HepG2 (cell line): ENCODE measurements around the gene ULBP2. TPM values are rescaled to one million over a fixed set of nuclear protein-coding genes. Genes with fewer than 3 reads are reported as not detected.

Experiments used
- CHD2 ChIP-seq: IDR thresholded peaks from 2 replicates; pipeline ENCODE4 v1.6.1; 2011; ENCODE audit warnings: low read depth, low read length, improper control_type of control experiment
- CTCF ChIP-seq: sonication (generic); formaldehyde crosslinking; IDR thresholded peaks from 2 replicates; pipeline ENCODE4 v1.5.0; 2020; ENCODE audit warnings: mild to moderate bottlenecking, missing genetic modification reagents, moderate library complexity
- MAF1 ChIP-seq: sonication (generic); formaldehyde crosslinking; IDR thresholded peaks from 2 replicates; pipeline ENCODE4 v1.5.0; 2020; ENCODE audit warnings: missing genetic modification reagents, borderline replicate concordance
- MAX ChIP-seq: IDR thresholded peaks from 2 replicates; pipeline ENCODE4 v1.6.1; 2012; ENCODE audit warnings: inconsistent platforms
- MBNL3 ChIP-seq: fragments of 250-450 bp; sonication (Bioruptor Pico); conservative IDR thresholded peaks from 2 replicates; pipeline ENCODE4 v1.8.0; 2022; ENCODE audit warnings: mild to moderate bottlenecking, inconsistent platforms
- MLX ChIP-seq: IDR thresholded peaks from 2 replicates; pipeline ENCODE4 v1.6.1; 2016
- MTF2 ChIP-seq: sonication (generic); formaldehyde crosslinking; IDR thresholded peaks from 2 replicates; pipeline ENCODE4 v1.5.0; 2020; ENCODE audit warnings: missing genetic modification reagents, borderline replicate concordance
- NAIF1 ChIP-seq: sonication (generic); formaldehyde crosslinking; IDR thresholded peaks from 2 replicates; pipeline ENCODE4 v1.5.0; 2020; ENCODE audit warnings: mild to moderate bottlenecking, missing genetic modification reagents, borderline replicate concordance
- NR1H2 ChIP-seq: sonication (generic); formaldehyde crosslinking; IDR thresholded peaks from 2 replicates; pipeline ENCODE4 v1.8.1; 2022; ENCODE audit warnings: low read depth, missing genetic modification reagents, borderline replicate concordance
- PHF8 ChIP-seq: sonication (generic); formaldehyde crosslinking; IDR thresholded peaks from 2 replicates; pipeline ENCODE4 v1.5.0; 2020; ENCODE audit warnings: missing genetic modification reagents
- RAD51 ChIP-seq: fragments of 450-650 bp; IDR thresholded peaks from 2 replicates; pipeline ENCODE4 v1.6.1; 2016; ENCODE audit warnings: borderline replicate concordance
- RORA ChIP-seq: sonication (generic); formaldehyde crosslinking; IDR thresholded peaks from 2 replicates; pipeline ENCODE4 v1.5.0; 2020; ENCODE audit warnings: mild to moderate bottlenecking, missing genetic modification reagents, moderate library complexity
- SAP130 ChIP-seq: IDR thresholded peaks from 2 replicates; pipeline ENCODE4 v1.6.1; 2016; ENCODE audit warnings: low read depth
- SNAPC5 ChIP-seq: sonication (generic); formaldehyde crosslinking; IDR thresholded peaks from 2 replicates; pipeline ENCODE4 v1.8.1; 2023; ENCODE audit warnings: mild to moderate bottlenecking, missing genetic modification reagents, borderline replicate concordance
- THAP9 ChIP-seq: sonication (generic); formaldehyde crosslinking; IDR thresholded peaks from 2 replicates; pipeline ENCODE4; 2020; ENCODE audit warnings: missing genetic modification reagents, mild to moderate bottlenecking, borderline replicate concordance
- ZFY ChIP-seq: sonication (generic); formaldehyde crosslinking; IDR thresholded peaks from 2 replicates; pipeline ENCODE4 v1.4.0; 2020; ENCODE audit warnings: missing genetic modification reagents
- ZNF17 ChIP-seq: sonication (generic); formaldehyde crosslinking; IDR thresholded peaks from 2 replicates; pipeline ENCODE4 v1.5.0; 2020; ENCODE audit warnings: mild to moderate bottlenecking, missing genetic modification reagents
- ZNF235 ChIP-seq: sonication (generic); formaldehyde crosslinking; IDR thresholded peaks from 2 replicates; pipeline ENCODE4 v1.8.1; 2023; ENCODE audit warnings: mild to moderate bottlenecking, missing genetic modification reagents, borderline replicate concordance
- ZNF550 ChIP-seq: sonication (generic); formaldehyde crosslinking; IDR thresholded peaks from 2 replicates; pipeline ENCODE4 v1.4.0; 2020; ENCODE audit warnings: mild to moderate bottlenecking, missing genetic modification reagents, borderline replicate concordance
- ZNF776 ChIP-seq: sonication (generic); formaldehyde crosslinking; IDR thresholded peaks from 2 replicates; pipeline ENCODE4 v1.4.0; 2020; ENCODE audit warnings: mild to moderate bottlenecking, missing genetic modification reagents
- ZNF782 ChIP-seq: sonication (generic); formaldehyde crosslinking; IDR thresholded peaks from 2 replicates; pipeline ENCODE4 v1.4.0; 2020; ENCODE audit warnings: missing genetic modification reagents, mild to moderate bottlenecking, borderline replicate concordance
- ZNF792 ChIP-seq: IDR thresholded peaks from 2 replicates; pipeline ENCODE4 v1.6.1; 2016
- ZNF891 ChIP-seq: sonication (generic); formaldehyde crosslinking; IDR thresholded peaks from 2 replicates; pipeline ENCODE4 v1.5.0; 2020; ENCODE audit warnings: mild to moderate bottlenecking, missing genetic modification reagents
- ZSCAN31 ChIP-seq: sonication (generic); formaldehyde crosslinking; IDR thresholded peaks from 2 replicates; pipeline ENCODE4 v1.5.0; 2020; ENCODE audit warnings: low read depth, mild to moderate bottlenecking, missing genetic modification reagents
- polyA plus RNA-seq, 8 experiments: library from polyadenylated mRNA; depleted of rRNA in 3 of 8; stranded (reverse) in 7 of 8; unstranded in 1 of 8; fragments of >200 nt; fragmentation: Illumina TruSeq in 4 of 8; extraction: Trizol in 4 of 8; gene quantifications; 2 replicates each; pipeline versions ENCODE4 v1.2.1 to v1.2.3, GENCODE V29; 2011 to 2016; ENCODE audit warnings: low read depth in 4 of 8, missing spikeins in 1 of 8, mixed read lengths in 1 of 8; ENCODE audit not compliant: insufficient read depth in 1 of 8
- total RNA-seq, 5 experiments: library from RNA; depleted of rRNA; stranded (reverse); fragments of >200 nt; fragmentation: Illumina TruSeq; extraction: Trizol; gene quantifications; 2 replicates each; pipeline ENCODE4 v1.2.3, GENCODE V29; 2016; ENCODE audit warnings: low read depth in 1 of 5

The ULBP2 gene
- total and polyA plus RNA-seq, 2 of the 13 experiments (the other 11 are each of a cell fraction or from before 2014, with no cell fraction given), result not detected

- peak; percentile 22; the same call in 1 of the 2 replicates for TF ChIP-seq THAP9 (CRISPR knock-in tag)
- no peak for TF ChIP-seq ZFY
- 0 out of 2 replicates have a peak, but pooled peaks have one; percentile 11 for TF ChIP-seq MAX
- TF ChIP-seq RORA (CRISPR knock-in tag), result no peak
- no peak for TF ChIP-seq ZNF17 (CRISPR knock-in tag)
- TF ChIP-seq ZNF792, result no peak
- TF ChIP-seq CTCF (CRISPR knock-in tag), result 0 out of 2 replicates have a peak, but pooled peaks have one; percentile 9
- TF ChIP-seq MLX (CRISPR knock-in tag), result no peak
- TF ChIP-seq SNAPC5 (CRISPR knock-in tag), result no peak
- TF ChIP-seq ZNF235 (CRISPR knock-in tag), result no peak
- TF ChIP-seq NR1H2 (CRISPR knock-in tag), result no peak
- no peak for TF ChIP-seq NAIF1 (CRISPR knock-in tag)
- TF ChIP-seq ZNF776, result no peak
- TF ChIP-seq MAF1 (CRISPR knock-in tag), result no peak
- TF ChIP-seq ZNF891 (CRISPR knock-in tag), result no peak; the same call in 1 of the 2 replicates
- TF ChIP-seq MBNL3 (CRISPR knock-in tag), result no peak
- peak; percentile 16; the same call in 1 of the 2 replicates for TF ChIP-seq SAP130 (CRISPR knock-in tag)
- no peak for TF ChIP-seq MTF2 (CRISPR knock-in tag)
- TF ChIP-seq CHD2, result no peak
- 0 out of 2 replicates have a peak, but pooled peaks have one; percentile 88 for TF ChIP-seq ZNF550 (CRISPR knock-in tag)
- TF ChIP-seq ZSCAN31 (CRISPR knock-in tag), result no peak
- no peak for TF ChIP-seq PHF8 (CRISPR knock-in tag)
- no peak for TF ChIP-seq RAD51
- TF ChIP-seq ZNF782 (CRISPR knock-in tag), result 0 out of 2 replicates have a peak, but pooled peaks have one; percentile 39
Measured at GRCh38 chr6:149922642-149923326, 19.0 kb upstream of the ULBP2 start, which contains the start of gene RAET1G (continued).
